Spinal cord (tissue), 10 donors: Measurements from ENCODE around the gene IRF3. TPM values are rescaled to one million over a fixed set of nuclear protein-coding genes. Genes with fewer than 3 reads are reported as not detected.

Experiments
- DNase-seq, 6 donors: peaks; one replicate each; pipeline versions ENCODE4 v3.0.0 to v3.0.0-alpha.2; 2013 to 2015; ENCODE audit warnings: low spot score in 6 of 6, low read depth in 4 of 6
- H3K27ac ChIP-seq: one replicate; pipeline ENCODE4 v1.5.1; 2013; ENCODE audit warnings: low read depth, low read length, control low read depth
- H3K27me3 ChIP-seq: one replicate; pipeline ENCODE4 v1.6.1; 2013; ENCODE audit warnings: low read length; ENCODE audit not compliant: control insufficient read depth, insufficient read depth
- H3K36me3 ChIP-seq: one replicate; pipeline ENCODE4 v1.6.1; 2013; ENCODE audit warnings: low read length; ENCODE audit not compliant: control insufficient read depth, insufficient read depth
- H3K4me1 ChIP-seq: one replicate; pipeline ENCODE4 v1.6.1; 2013; ENCODE audit warnings: low read length; ENCODE audit not compliant: control insufficient read depth, insufficient read depth
- H3K4me3 ChIP-seq: one replicate; pipeline ENCODE4 v1.5.1; 2013; ENCODE audit warnings: low read depth, low read length, control low read depth
- H3K9me3 ChIP-seq: one replicate; pipeline ENCODE4 v1.6.1; 2013; ENCODE audit warnings: low read length; ENCODE audit not compliant: control insufficient read depth, insufficient read depth
- WGBS: methylation state at CpG from one replicate; pipeline ENCODE4 v1.1.5; 2013; ENCODE audit warnings: missing lambda C conversion rate; ENCODE audit not compliant: insufficient coverage; 5-methylcytosine and 5-hydroxymethylcytosine counted together
- polyA plus RNA-seq, 2 donors: library from polyadenylated mRNA; unstranded; fragments of 120-200 nt; gene quantifications; one replicate each; pipeline ENCODE4 v1.2.1, GENCODE V29; 2013; ENCODE audit not compliant: insufficient read length in 2 of 2
- total RNA-seq, 2 donors: library from RNA; depleted of rRNA in 1 of 2; stranded (reverse); fragments of 120-200 nt in 1 of 2; fragments of >200 nt in 1 of 2; gene quantifications; one replicate each; pipeline versions ENCODE4 v1.2.3 to v1.2.4, GENCODE V29; 2013 to 2014
- donor health status: healthy.

The IRF3 gene
- total and polyA plus RNA-seq, 4 donors: 21.8 to 63.9 (median 45.3) TPM

DNA sequence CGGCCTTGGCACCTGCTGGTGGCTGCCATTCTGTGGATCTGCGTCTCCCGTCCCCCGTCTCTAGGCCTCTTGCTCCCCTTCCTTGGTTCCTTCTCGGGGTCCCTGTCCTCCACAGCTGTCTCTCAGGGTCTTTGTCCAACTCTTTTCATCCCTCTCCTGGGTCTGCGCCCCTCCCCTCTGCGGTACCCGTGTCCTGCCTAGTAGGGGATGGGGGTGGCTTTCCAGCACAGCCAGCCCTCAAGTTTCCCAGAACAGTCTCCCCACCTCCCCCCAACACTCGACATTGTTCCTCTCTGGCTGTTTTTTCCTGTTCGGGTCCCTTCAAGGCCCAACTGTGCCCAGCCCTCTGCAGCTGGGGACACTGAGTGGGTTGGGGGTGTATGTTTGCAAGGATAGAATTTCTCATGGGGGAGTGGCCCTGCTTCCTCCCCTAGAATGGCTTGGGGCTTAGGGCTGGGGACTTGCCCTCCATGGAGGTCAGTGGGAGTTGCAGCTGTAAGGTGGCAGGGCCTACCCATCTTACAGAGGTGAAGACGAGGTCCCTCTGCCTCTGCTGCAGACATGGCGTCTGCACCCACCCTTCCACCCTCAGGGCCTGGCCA, 23.0 kb upstream of the IRF3 start:
- Histone ChIP-seq H3K36me3 (peaks cover 68% of the 10 kb centered on the region), H3K9me3 (no peaks in the 10 kb centered on the region), H3K27ac (peak overlapping the region; percentile 22), H3K4me1 (peaks cover 47% of the 10 kb centered on the region), H3K27me3 (peaks cover 6% of the 10 kb centered on the region), H3K4me3 (no peak overlapping the region)
- DNase-seq: no peak
- WGBS: 67% methylated on average over 7 of the region's 12 CpGs

DNA sequence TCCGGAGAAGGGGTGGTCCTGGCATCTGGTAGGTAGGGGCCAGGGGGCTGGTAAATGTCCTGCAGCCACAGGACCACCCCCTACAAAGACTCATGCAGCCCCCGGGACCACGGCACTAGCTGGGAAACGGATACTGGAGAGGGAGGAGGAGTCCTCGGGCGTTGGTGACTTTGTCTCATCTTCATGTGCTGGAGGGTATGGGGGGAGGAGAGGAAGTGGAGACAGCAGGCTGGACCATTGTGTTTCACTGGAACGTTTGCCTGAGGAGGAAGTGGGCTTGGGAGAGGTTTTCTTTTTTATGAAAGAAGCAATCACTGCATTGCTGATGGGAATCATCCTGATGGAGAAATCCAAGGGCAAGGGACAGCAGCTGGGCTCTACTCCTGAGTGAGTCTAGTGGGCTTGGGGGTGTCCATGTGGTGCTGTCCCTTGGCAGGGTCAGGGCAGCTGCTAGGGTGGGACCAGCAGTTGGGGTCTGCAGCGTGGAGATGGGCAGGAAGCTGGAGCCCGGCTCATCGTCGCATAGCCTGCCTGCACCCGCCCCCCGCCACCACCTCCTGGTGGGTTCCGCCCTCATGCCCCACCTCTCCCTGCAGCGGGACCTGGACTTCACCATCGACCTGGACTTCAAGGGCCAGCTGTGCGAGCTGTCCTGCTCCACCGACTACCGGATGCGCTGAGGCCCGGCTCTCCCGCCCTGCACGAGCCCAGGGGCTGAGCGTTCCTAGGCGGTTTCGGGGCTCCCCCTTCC, 22.1 kb upstream of the IRF3 start:
- Histone ChIP-seq H3K36me3 (peaks cover 66% of the 10 kb centered on the region), H3K27ac (no peak overlapping the region)
- WGBS: 37% methylated on average over 10 of the region's 26 CpGs

DNA sequence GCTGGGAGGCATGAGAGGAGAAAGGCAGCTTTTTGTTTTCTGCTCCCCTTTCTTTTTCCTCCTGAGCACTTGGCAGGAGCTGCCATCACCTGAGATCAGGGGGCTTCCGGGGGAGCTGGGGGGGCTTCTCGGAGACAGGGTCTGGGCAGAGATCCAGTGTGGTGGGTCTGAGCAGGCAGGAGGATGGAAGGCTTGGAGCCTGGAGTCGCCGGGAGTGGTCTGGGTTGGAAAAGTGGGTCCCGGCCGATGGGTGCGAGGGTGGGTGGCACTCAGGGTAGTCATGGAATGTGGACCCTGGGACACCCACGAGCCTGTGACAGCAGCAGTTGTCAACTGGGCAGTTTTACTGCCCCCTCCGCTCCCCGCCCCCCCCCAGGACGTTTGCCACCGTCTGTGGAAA, 21.5 kb upstream of the IRF3 start:
- Histone ChIP-seq H3K4me1 (peaks cover 42% of the 10 kb centered on the region), H3K9me3 (no peaks in the 10 kb centered on the region), H3K27ac (no peak overlapping the region), H3K4me3 (no peak overlapping the region), H3K27me3 (peaks cover 6% of the 10 kb centered on the region), H3K36me3 (peaks cover 68% of the 10 kb centered on the region)
- DNase-seq: no peak
- WGBS: 76% methylated on average over 7 of the region's 12 CpGs

More for the DNA sequence above, 22.1 kb upstream of the IRF3 start:
- H3K4me3 ChIP-seq: no peak overlapping the region
- H3K9me3 ChIP-seq: no peaks in the 10 kb centered on the region
- peaks cover 6% of the 10 kb centered on the region for H3K27me3 ChIP-seq
- peaks cover 47% of the 10 kb centered on the region for H3K4me1 ChIP-seq
- no peak for DNase-seq

DNA sequence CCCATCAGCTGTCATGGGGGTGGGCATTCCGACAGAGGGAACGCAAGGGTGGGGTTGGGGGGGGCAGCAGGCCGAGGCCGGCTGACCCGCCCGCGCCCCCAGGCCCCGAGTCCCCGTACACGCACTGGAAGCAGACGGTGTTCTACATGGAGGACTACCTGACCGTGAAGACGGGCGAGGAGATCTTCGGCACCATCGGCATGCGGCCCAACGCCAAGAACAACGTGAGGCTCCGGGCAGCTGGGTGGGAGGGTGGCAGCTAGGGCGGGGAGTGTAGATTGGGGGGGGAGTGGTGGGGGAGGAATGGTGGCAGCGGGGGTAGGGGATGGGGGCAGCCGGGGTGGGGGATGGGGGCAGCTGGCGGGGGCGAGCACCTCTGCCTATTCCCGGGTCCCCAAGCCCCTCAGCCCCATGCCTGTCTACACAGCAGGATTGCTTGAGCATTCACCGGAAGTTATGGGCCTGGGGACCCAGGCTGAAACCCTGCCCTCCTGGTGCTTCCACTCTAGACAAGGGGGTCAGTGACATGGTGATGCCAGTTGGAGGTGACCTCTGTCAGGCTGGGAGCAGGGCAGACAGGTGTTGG, 20.9 kb upstream of the IRF3 start:
- Histone ChIP-seq H3K4me1 (peaks cover 36% of the 10 kb centered on the region), H3K27me3 (peaks cover 6% of the 10 kb centered on the region), H3K36me3 (peaks cover 74% of the 10 kb centered on the region), H3K9me3 (no peaks in the 10 kb centered on the region), H3K4me3 (no peak overlapping the region), H3K27ac (no peak overlapping the region)
- WGBS: 96% methylated on average over 14 of the region's 27 CpGs
- DNase-seq: no peak

DNA sequence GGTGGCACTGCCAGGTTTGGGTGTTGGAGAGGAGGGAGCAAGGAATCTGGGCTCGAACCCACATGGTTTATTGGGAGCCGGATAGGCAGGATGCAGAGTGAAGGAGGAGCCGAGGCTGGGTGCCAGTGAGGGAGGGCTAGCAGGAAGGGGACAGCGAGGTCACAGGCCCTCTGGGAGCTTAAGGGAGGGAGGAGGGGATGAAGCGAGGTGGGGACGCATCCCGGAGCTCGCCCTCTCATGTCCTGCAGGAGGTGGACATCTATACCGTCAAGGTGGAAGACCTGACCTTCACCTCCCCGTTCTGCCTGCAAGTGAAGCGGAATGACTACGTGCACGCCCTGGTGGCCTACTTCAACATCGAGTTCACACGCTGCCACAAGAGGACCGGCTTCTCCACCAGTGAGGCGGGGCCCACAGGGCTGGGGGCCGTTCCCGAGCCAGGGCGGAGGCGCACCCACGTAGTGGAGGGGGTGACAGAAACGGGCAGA, 20.2 kb upstream of the IRF3 start:
- no peak overlapping the region for H3K27ac ChIP-seq
- H3K9me3 ChIP-seq: no peaks in the 10 kb centered on the region
- 90% methylated on average over 23 of the region's 23 CpGs for WGBS
- peaks cover 81% of the 10 kb centered on the region for H3K36me3 ChIP-seq
- no peak for DNase-seq
- peaks cover 34% of the 10 kb centered on the region for H3K4me1 ChIP-seq
- no peak overlapping the region for H3K4me3 ChIP-seq
- H3K27me3 ChIP-seq: peaks cover 6% of the 10 kb centered on the region

DNA sequence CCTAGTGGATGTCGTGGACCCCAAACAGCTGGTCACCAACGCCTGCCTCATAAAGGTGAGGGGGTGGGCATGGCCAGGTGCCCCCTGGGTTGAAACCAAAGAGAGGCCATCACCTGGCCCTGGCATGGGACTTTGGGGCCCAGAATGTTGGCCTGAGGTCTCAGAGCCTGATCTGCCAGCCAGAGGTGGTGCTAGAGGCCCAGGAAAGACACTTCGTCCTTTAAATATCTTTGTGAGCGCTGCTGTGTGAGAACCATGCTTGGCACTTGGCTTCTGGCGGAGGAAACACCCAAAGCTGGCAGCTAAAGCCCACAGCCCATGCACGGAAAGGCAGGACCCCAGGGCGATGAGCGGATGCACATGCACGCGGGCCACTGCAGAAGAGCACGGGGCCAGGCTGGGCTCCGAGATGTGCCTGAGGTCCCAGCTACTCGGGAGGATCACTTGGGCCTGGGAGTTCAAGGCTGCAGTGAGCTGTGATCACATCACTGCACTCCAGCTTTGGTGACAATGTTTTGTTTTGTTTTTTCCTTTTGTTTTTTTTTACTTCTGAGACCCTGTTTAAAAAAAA, 19.4 kb upstream of the IRF3 start:
- H3K27me3 ChIP-seq: peaks cover 6% of the 10 kb centered on the region
- H3K4me1 ChIP-seq: peaks cover 34% of the 10 kb centered on the region
- H3K4me3 ChIP-seq: no peak overlapping the region
- no peak overlapping the region for H3K27ac ChIP-seq
- 90% methylated on average over 13 of the region's 13 CpGs for WGBS
- H3K9me3 ChIP-seq: no peaks in the 10 kb centered on the region
- peaks cover 87% of the 10 kb centered on the region for H3K36me3 ChIP-seq
- no peak for DNase-seq

DNA sequence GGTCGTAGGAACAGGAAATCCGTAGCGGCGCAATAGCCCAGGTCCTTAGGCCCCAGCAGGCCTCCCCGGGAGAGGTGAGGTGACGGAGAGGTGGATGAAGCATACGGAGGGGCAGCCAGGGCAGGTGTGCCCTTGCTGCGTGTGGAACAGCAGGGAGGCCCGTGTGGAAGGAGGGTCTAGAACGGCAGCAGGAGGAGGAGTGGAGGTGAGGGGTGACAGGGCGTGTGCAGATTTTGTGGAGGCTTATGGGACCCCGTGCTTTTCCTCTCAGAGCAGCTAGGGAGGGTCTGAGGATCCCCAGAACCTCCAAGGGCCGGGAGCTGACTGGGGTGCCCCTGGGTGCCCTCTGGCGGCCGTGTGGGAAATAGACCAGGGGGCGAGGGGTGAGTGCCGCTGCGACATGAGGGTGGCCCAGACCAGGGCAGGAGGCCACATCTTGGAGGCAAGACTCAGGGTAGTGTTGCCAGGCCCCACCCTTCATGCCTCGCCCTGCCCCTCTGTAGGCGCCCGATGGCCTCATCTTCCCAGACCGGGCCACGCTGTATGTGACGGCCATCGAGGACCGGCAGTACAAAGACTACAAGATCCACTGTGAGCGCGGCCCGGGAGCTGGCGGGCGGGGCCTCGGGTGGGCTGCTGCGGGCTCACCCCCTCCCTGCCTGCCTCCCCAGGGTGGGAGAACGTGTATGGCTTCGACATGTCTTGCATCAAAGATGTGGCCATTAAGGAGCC, 18.8 kb upstream of the IRF3 start:
- DNase-seq: no peak
- H3K27me3 ChIP-seq: peaks cover 2% of the 10 kb centered on the region
- peaks cover 34% of the 10 kb centered on the region for H3K4me1 ChIP-seq
- H3K36me3 ChIP-seq: peaks cover 93% of the 10 kb centered on the region
- H3K9me3 ChIP-seq: no peaks in the 10 kb centered on the region
- H3K27ac ChIP-seq: no peak overlapping the region
- 88% methylated on average over 32 of the region's 35 CpGs for WGBS
- no peak overlapping the region for H3K4me3 ChIP-seq

DNA sequence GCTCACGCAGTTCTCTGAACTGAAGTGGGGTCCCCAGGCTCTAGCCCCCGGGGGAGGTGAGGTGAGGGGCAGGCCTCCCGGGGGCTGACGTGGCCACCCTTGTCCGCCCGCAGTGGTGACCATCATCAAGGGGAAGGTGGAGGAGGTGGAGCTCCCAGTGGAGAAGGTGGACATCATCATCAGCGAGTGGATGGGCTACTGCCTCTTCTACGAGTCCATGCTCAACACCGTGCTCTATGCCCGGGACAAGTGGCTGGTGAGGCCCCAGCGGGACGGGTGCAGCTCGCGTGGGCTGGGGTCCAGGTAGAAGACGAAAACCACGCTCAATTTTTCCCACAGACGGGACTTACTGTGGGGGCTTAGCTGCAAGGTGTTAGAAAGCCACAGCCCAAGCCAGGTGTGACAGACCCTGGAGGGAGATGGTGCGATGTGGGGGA, 18.2 kb upstream of the IRF3 start:
- no peak for DNase-seq
- Histone ChIP-seq H3K27me3 (no peaks in the 10 kb centered on the region), H3K36me3 (peaks cover 90% of the 10 kb centered on the region), H3K4me1 (peaks cover 34% of the 10 kb centered on the region), H3K27ac (no peak overlapping the region), H3K4me3 (no peak overlapping the region), H3K9me3 (no peaks in the 10 kb centered on the region)
- WGBS: 95% methylated on average over 18 of the region's 18 CpGs

DNA sequence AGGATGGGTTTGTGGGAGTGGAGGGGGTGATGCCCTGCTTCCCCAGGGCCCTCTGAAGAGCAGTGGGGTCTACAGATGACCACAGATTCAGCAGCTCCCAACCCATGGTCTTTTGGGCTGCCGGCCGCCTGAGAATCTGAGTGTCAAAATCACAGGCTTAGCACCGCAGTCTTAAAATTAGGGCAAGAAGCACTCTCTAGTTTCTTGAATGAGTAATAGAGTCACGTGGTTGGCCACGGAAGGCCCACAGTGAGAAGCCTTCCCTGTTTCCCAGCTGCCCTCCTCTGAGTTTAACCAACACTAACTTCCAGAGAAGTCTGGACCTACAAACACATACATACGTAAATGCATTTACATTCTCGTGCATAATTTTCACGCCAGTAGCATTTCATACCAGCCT, 16.6 kb upstream of the IRF3 start:
- Histone ChIP-seq H3K4me1 (peaks cover 39% of the 10 kb centered on the region), H3K27me3 (no peaks in the 10 kb centered on the region), H3K4me3 (no peak overlapping the region), H3K36me3 (peaks cover 74% of the 10 kb centered on the region), H3K9me3 (no peaks in the 10 kb centered on the region), H3K27ac (no peak overlapping the region)
- no peak for DNase-seq
- 96% methylated on average over 6 of the region's 8 CpGs for WGBS
